SU-DHL-6 (cell line): ENCODE results near the gene ARHGAP22.

Experiments used
- EZH2phosphoT487 ChIP-seq: fragments of 200-600 bp; sonication (generic), shearing (Covaris generic); conservative IDR thresholded peaks from 2 replicates; pipeline ENCODE4 v1.6.1; 2018; ENCODE audit warnings: mild to moderate bottlenecking, antibody characterized with exemption, low read length, moderate library complexity, mixed read lengths
- TF ChIP-seq, protein P1 (sequence below): fragments of 200-600 bp; sonication (generic); IDR thresholded peaks from one replicate; pipeline ENCODE4 v1.5.1; 2017; ENCODE audit warnings: antibody characterized with exemption, mild to moderate bottlenecking, low read length, moderate library complexity; ENCODE audit not compliant: insufficient read depth, poor library complexity, severe bottlenecking

GRCh38 chr10:48536916-48537890, 67.7 kb downstream of the ARHGAP22 start:
- TF ChIP-seq, protein P1, sequence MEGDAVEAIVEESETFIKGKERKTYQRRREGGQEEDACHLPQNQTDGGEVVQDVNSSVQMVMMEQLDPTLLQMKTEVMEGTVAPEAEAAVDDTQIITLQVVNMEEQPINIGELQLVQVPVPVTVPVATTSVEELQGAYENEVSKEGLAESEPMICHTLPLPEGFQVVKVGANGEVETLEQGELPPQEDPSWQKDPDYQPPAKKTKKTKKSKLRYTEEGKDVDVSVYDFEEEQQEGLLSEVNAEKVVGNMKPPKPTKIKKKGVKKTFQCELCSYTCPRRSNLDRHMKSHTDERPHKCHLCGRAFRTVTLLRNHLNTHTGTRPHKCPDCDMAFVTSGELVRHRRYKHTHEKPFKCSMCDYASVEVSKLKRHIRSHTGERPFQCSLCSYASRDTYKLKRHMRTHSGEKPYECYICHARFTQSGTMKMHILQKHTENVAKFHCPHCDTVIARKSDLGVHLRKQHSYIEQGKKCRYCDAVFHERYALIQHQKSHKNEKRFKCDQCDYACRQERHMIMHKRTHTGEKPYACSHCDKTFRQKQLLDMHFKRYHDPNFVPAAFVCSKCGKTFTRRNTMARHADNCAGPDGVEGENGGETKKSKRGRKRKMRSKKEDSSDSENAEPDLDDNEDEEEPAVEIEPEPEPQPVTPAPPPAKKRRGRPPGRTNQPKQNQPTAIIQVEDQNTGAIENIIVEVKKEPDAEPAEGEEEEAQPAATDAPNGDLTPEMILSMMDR: no peak
- TF ChIP-seq EZH2phosphoT487: no peak
